GM12865 (cell line): ENCODE measurements around the gene CXorf66.

Source experiments
- DNase-seq: peaks from one replicate; pipeline ENCODE4 v3.0.0; 2010; ENCODE audit warnings: low read depth
- H3K4me3 ChIP-seq: 2 replicates; pipeline ENCODE4 v1.5.1; 2011; ENCODE audit warnings: mild to moderate bottlenecking, low read depth, low read length, control low read depth
- CTCF ChIP-seq: IDR thresholded peaks from 2 replicates; pipeline ENCODE4 v1.5.1; 2011; ENCODE audit warnings: low read length, control low read depth, low read depth, inconsistent platforms; ENCODE audit not compliant: insufficient read depth; ENCODE audit errors: missing control alignments

CXorf66 gene

GRCh38 chrX:139907078-139907477 lies 58.2 kb downstream of the CXorf66 start:
- no peak overlapping the region for H3K4me3 ChIP-seq
- TF ChIP-seq CTCF = no peak
- no peak for DNase-seq

- no peak for TF ChIP-seq CTCF
These were observed 59.6 kb downstream of the CXorf66 start for GRCh38 chrX:139905743-139906142.

More at GRCh38 chrX:139905743-139906142, 59.6 kb downstream of the CXorf66 start:
- DNase-seq = no peak
- no peak overlapping the region for H3K4me3 ChIP-seq
